PC-3 (cell line): ENCODE results near the gene NLRP9.

Experiments used
- EZH2phosphoT487 ChIP-seq: fragments of 300-600 bp; sonication (generic); IDR thresholded peaks from 2 replicates; pipeline ENCODE4 v1.6.1; 2018; ENCODE audit warnings: mild to moderate bottlenecking, antibody characterized with exemption, low read length, borderline replicate concordance
- TF ChIP-seq, protein P1 (sequence below): fragments of 300-600 bp; sonication (generic); conservative IDR thresholded peaks from 2 replicates; pipeline ENCODE4 v1.5.1; 2017; ENCODE audit warnings: antibody characterized with exemption, low read depth, mild to moderate bottlenecking, low read length

DNA sequence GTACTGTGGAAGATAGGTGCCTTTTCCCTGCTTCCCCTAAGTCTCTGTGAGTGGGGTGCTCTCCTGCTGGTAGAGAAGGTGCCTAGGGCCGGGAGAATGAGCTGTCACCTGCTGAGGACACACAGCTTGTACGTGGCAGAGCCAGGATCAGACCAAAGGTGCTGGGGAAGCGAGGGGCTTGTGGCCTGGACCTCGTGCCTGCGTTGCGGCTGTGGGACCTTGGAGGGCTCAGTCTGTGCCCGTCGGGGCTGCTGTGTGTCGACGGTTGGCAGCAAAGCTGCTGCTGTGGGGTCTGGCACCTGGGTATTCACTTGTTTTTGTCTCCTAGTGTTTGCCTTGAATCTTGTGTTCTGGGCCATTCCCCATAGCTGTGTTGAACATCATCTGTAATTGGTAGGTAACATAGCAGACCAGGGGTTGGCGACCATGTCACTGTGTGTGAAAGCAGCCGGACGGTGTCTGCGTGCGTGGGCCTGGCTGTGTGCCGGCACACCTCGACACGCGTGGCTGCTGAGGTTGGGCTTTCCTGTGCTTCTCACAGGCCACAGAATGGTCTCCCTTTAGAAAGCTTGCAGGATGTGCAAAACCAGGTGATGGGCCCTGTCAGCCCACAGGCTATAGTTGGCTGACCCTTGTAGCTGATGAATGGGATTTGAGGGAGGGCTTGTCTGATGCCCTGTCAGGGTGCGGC, 74.2 kb downstream of the NLRP9 start:
- TF ChIP-seq EZH2phosphoT487, result no peak
- TF ChIP-seq, protein P1, sequence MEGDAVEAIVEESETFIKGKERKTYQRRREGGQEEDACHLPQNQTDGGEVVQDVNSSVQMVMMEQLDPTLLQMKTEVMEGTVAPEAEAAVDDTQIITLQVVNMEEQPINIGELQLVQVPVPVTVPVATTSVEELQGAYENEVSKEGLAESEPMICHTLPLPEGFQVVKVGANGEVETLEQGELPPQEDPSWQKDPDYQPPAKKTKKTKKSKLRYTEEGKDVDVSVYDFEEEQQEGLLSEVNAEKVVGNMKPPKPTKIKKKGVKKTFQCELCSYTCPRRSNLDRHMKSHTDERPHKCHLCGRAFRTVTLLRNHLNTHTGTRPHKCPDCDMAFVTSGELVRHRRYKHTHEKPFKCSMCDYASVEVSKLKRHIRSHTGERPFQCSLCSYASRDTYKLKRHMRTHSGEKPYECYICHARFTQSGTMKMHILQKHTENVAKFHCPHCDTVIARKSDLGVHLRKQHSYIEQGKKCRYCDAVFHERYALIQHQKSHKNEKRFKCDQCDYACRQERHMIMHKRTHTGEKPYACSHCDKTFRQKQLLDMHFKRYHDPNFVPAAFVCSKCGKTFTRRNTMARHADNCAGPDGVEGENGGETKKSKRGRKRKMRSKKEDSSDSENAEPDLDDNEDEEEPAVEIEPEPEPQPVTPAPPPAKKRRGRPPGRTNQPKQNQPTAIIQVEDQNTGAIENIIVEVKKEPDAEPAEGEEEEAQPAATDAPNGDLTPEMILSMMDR, result no peak
